Right lobe of liver (tissue), 6 donors: ENCODE results near the gene MGP. TPM values are rescaled to one million over a fixed set of nuclear protein-coding genes. Genes with fewer than 3 reads are reported as not detected.

Experiments
- ATAC-seq, 4 donors: fragments of 200-7000 bp; cut with Tn5 transposase; one replicate each; pipeline ENCODE4 v1.9.1; 2020; ENCODE audit warnings: mild to moderate bottlenecking in 4 of 4, moderate library complexity in 4 of 4
- DNase-seq, 3 donors: peaks; one replicate each; pipeline ENCODE4 v3.0.0-alpha.2; 2020
- H3K27ac ChIP-seq, 3 donors: fragments of 200-600 bp; one replicate each; pipeline ENCODE4 v1.8.0; 2022
- H3K27me3 ChIP-seq, 2 donors: fragments of 200-600 bp; one replicate each; pipeline ENCODE4 v1.8.0; 2022
- H3K36me3 ChIP-seq, 4 donors: fragments of 200-600 bp; sonication (generic) in 1 of 4; one replicate each; pipeline versions ENCODE4 v1.5.1 to v1.8.0; 2017 to 2022; ENCODE audit warnings: control low read depth in 1 of 4
- H3K4me1 ChIP-seq, 4 donors: fragments of 200-600 bp; sonication (generic) in 1 of 4; one replicate each; pipeline versions ENCODE4 v1.5.1 to v1.8.0; 2017 to 2022; ENCODE audit warnings: control low read depth in 1 of 4
- H3K4me3 ChIP-seq, 3 donors: fragments of 200-600 bp; one replicate each; pipeline ENCODE4 v1.8.0; 2022
- H3K9me3 ChIP-seq, 4 donors: fragments of 200-600 bp; sonication (generic) in 1 of 4; one replicate each; pipeline versions ENCODE4 v1.5.1 to v1.8.0; 2017 to 2022; ENCODE audit warnings: control low read depth in 1 of 4
- POLR2A ChIP-seq: fragments of 450-650 bp; IDR thresholded peaks from one replicate; pipeline ENCODE4 v1.6.1; 2017; ENCODE audit warnings: antibody characterized with exemption, mild to moderate bottlenecking
- WGBS: methylation state at CpG from one replicate; pipeline ENCODE4 v1.1.6; 2018; ENCODE audit warnings: low coverage, low lambda C conversion rate; ENCODE audit not compliant: insufficient coverage; ENCODE audit errors: missing lambda C conversion rate; 5-methylcytosine and 5-hydroxymethylcytosine counted together
- intact Hi-C, 2 donors: fragments of 100-400 bp; cut with DNase I; formaldehyde crosslinking; loops; one replicate each; pipeline versions ENCODE4 v1.11.2 to v1.14.1; 2022
- total RNA-seq, 6 experiments: library from RNA; depleted of rRNA in 2 of 6; stranded (reverse); fragments of >200 nt in 2 of 6; fragmentation: NEBNext Ultra II Directional in 3 of 6; extraction: Animal tissue kit (Norgen Biotek cat#: 25700) in 3 of 6; gene quantifications; one replicate each; pipeline versions ENCODE4 v1.1.0 to v1.2.4, GENCODE V29; 2016 to 2023
- TF ChIP-seq, protein P1 (sequence below), 4 donors: fragments of 200-600 bp in 3 of 4; fragments of 450-650 bp in 1 of 4; IDR thresholded peaks; one replicate each; pipeline versions ENCODE4 v1.5.1 to v1.8.0; 2016 to 2022; ENCODE audit warnings: antibody characterized with exemption in 4 of 4, mild to moderate bottlenecking in 2 of 4
- donor health status: DM: no; HTN: yes; CAD: no.
- donor health status: DM: no; HTN: no; CAD: no.
- donor health status: DM: no; HTN: no; CAD: no.
- donor health status: DM: no; HTN: yes; CAD: no.
- donor health status: DM: no; HTN: yes; CAD: no.

Gene MGP
- total RNA-seq, 6 experiments from 2014 or later, result 4.7 to 15.1 (median 7.1) TPM

DNA sequence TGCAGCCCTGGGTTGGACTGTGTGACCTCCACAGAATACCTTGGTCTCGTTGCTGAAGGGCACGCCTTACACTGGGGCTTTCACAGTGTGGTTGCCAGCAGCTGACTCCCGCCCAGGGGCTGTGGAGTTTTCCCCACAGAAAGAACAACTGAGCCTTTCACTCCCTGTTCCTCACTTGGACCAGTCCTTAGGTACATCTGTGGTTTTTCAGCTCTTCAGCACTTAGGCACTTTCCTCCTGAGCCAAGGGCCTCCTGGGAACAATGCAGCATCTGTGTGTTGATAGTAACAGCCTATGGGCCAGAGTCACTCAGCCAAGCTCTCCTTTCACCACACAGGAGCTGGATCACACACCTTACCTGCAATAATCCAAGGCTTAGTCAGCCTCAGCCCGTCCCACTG lies 27.7 kb upstream of the MGP start:
- DNase-seq (no peak), ATAC-seq (no peak)
- intact Hi-C loops, result no loop called here
- H3K27me3 ChIP-seq, result no peaks in the 10 kb centered on the region
- WGBS, result no CpG with 5 or more reads among the region's 4 CpGs
- TF ChIP-seq, protein P1, sequence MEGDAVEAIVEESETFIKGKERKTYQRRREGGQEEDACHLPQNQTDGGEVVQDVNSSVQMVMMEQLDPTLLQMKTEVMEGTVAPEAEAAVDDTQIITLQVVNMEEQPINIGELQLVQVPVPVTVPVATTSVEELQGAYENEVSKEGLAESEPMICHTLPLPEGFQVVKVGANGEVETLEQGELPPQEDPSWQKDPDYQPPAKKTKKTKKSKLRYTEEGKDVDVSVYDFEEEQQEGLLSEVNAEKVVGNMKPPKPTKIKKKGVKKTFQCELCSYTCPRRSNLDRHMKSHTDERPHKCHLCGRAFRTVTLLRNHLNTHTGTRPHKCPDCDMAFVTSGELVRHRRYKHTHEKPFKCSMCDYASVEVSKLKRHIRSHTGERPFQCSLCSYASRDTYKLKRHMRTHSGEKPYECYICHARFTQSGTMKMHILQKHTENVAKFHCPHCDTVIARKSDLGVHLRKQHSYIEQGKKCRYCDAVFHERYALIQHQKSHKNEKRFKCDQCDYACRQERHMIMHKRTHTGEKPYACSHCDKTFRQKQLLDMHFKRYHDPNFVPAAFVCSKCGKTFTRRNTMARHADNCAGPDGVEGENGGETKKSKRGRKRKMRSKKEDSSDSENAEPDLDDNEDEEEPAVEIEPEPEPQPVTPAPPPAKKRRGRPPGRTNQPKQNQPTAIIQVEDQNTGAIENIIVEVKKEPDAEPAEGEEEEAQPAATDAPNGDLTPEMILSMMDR (IDR thresholded peaks at IDR 0.05), result no peak
- TF ChIP-seq POLR2A, result no peak
- no peaks in the 10 kb centered on the region for H3K9me3 ChIP-seq
- no peaks in the 10 kb centered on the region for H3K36me3 ChIP-seq
- no peak overlapping the region for H3K4me3 ChIP-seq
- H3K4me1 ChIP-seq, result no peaks in the 10 kb centered on the region
- H3K27ac ChIP-seq, result no peak overlapping the region

DNA sequence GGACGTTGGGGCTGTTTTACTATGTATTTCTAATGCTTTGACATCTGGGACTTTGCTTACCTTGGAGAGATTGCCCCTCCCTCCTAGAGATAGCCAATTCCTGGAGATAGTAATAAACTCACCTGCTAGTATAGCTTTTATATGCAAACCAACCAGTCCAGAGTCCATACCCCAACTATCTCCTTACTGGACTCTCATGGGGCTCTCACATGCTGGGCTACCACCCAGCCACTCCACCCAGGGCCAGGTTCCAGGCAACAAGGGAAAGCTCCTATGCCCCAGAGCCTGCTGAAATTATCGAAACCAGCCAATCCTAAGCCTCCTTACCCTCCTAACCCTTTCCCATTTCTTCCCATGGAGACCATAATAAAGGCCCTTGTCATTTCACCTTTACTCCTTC lies 25.5 kb upstream of the MGP start:
- 57% methylated on average over 2 of the region's 2 CpGs for WGBS
- no peaks in the 10 kb centered on the region for H3K9me3 ChIP-seq
- no peaks in the 10 kb centered on the region for H3K36me3 ChIP-seq
- ATAC-seq (no peak), DNase-seq (no peak)
- intact Hi-C loops, result no loop called here
- TF ChIP-seq POLR2A, result no peak
- TF ChIP-seq, protein P1 (IDR thresholded peaks at IDR 0.05), result no peak
- H3K4me3 ChIP-seq, result no peak overlapping the region
- no peak overlapping the region for H3K27ac ChIP-seq
- H3K4me1 ChIP-seq, result no peaks in the 10 kb centered on the region
- no peaks in the 10 kb centered on the region for H3K27me3 ChIP-seq

DNA sequence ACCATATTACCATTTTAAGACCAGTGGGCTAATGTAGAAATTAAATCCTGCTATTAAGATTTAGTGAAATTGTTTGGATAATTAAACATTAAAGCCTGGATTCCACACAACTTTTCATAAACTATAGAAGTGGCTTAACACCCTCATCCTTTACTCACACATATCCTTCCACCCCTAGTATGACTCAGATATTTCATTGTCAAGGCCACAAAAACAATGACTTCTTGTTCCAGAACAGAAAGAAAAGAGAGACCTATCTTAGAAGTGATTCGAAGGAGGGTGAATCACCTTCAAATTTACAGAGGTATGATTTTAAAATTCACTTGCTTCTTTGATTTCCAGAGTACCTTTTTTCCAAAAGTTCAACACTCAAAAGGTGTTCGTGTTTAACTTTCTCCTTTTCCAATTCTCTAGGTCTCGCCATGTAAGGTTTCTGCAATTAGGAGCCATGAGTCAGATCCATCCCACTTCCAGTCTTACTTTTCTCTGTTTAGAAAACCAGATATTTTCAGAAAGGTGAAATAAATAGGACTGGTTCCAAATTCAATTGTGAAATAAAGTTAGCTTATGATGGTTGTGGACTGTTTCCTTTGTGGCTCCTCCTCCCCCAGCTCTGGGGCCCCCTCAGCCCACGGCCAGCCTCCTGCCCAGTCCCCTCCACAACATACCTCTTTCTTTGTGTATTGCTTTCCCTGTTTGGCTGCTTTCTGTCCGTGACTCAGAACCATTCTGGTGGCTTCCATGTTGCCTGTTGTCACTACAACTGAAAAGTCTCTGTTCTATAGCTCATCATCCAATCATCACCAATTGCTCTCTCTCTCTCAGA lies 24.6 kb upstream of the MGP start:
- no peak for ATAC-seq
- TF ChIP-seq, protein P1 (IDR thresholded peaks at IDR 0.05), result no peak
- TF ChIP-seq POLR2A, result no peak

DNA sequence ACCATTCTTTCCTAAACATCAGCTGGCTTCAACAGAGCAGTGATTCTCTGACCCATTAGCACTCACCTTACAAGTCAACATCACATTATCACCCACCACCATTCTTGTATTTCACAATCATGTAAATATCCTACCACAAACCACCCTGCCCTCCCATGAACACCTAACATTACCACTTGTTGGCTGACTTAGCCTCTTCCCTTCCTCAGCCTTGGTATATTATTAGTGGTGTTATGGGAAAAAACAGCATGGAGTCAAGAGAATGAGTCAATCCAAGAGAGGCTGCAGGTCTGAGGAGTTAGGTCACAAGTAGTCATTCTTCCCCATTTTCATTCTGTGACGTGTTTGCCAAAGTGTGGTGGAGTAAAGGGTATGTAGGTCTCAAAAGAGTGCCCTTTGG lies 22.3 kb upstream of the MGP start:
- Histone ChIP-seq H3K9me3 (no peaks in the 10 kb centered on the region), H3K4me1 (no peaks in the 10 kb centered on the region), H3K27ac (no peak overlapping the region), H3K27me3 (no peaks in the 10 kb centered on the region), H3K4me3 (no peak overlapping the region), H3K36me3 (no peaks in the 10 kb centered on the region)
- TF ChIP-seq POLR2A, result no peak
- TF ChIP-seq, protein P1 (IDR thresholded peaks at IDR 0.05), result no peak
- WGBS, result 75% methylated on average over 1 of the region's 1 CpG
- intact Hi-C loops, result no loop called here
- no peak for DNase-seq
- no peak for ATAC-seq

More for the DNA sequence above, 24.6 kb upstream of the MGP start:
- Histone ChIP-seq H3K36me3 (no peaks in the 10 kb centered on the region), H3K27me3 (no peaks in the 10 kb centered on the region), H3K27ac (no peak overlapping the region), H3K4me1 (no peaks in the 10 kb centered on the region), H3K9me3 (no peaks in the 10 kb centered on the region), H3K4me3 (no peak overlapping the region)
- 54% methylated on average over 5 of the region's 5 CpGs for WGBS
- intact Hi-C loops, result no loop called here
- no peak for DNase-seq
